ENCODE results near the gene LGALS9.
"Not testable (repeated sequence)": the region's sequence is repeated elsewhere in the genome, so short reads cannot be mapped to it uniquely, and the experiment has no call there.

Gene LGALS9

DNA sequence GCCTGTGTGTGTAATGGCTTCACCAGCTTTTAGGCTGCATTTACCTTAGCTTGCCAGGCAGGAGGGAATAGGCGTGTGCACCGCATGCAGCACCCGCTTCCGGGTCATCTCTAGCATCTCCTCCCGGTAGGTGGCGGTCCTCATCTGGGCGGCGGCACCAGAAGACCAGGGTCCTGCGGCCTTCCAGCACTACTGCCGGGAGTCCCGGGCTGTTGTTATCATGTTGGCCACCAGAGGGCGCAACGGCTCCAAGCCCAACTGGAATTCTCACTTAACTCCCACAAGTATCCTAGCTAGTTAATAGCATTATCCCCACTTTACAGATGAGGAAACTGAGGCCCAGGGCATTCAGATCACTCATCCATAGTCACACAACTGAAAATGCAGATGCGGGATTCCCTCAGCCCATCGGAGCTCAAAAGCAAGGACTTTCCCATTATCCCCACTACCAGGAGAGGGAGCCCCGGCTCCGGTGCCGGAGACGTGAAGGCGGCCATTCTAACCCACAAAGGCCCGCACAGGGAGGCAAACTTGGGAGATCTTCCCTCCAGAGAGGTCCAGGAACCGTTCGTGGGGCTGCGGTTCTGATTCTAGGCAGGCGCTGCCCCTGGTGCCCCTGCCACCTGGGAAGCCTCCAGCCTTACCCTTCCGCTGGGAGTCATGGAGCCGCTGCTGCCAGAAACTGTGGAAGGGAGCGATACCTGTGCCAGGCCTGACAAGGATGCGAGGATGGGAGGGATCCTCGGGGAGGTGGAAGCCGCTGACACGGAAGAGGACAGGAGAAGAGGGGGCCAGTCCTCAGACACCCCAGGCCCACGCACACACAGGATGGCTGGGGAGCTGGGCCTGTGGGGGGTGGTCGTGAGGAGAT lies 23.9 kb downstream of the LGALS9 start:
- peak; percentile 39 for DNase-seq (ENCODE audit: low read depth)

DNA sequence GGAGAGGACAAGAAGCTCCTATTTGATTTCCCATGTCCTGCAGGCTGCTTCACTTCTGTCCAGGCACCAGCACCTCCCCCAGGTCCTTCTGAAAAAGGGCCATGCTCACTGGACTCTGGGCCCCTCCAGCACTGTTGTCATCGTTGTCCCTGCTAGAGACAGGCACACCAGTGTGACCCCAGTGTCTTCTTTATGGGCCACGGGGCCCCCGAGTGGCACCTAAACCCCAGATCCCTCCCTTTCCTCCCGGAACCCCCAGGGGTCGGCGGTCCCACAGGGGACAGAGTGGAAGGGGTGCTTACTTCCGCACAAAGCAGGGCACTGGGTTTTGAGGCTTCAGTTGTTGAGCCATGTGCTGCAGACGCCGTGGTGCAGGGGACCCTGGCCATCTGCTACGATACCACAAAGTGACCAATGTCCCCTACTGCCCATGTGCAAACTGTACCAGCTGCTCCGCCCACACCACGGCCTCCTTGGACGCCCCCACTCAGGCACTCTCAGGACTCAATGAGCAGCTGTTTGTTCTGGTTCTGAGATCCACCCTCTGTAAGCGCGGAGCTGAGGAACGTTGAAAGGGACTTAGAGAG lies 24.6 kb downstream of the LGALS9 start:
- DNase-seq (ENCODE audit: low read depth) = not testable (repeated sequence)

DNA sequence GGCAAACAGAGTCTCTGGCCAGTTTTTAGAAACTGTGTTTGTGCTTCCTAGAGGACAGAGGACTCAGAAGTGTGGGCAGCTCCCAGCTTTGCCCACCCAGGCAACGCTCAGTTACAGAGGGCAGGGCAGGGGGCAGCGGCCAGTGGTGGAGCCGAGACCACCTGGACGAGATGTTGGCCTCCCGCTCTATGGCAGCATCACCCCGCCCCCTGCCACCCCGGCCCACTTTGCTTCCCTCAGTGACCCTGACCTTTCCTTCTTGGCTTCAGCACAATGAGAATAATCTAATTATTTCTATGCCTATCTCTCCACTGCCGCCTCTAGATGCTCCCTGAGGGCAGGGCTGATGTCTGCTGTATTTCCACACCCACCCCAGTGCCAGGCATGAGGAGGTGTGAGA lies 25.6 kb downstream of the LGALS9 start:
- DNase-seq (ENCODE audit: low read depth) = not testable (repeated sequence)

DNA sequence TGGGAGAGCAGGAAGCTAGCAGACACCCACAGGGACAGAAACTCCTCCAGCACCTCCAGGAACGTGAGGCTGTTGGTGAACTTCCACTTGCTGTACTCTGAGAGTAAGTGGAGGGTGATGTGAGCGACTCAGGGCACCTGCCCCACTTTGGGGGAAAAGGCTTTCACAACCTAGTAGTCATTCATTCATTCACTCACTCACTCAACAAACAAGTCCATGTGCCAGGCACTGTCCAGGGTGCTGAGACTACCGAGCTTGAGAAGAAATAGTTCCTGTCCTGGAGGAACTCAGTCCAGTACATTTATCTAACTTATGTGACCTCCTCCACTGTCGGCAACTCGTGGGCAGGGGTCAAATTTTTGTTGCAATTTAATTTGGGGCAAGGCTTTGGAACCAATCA lies 26.6 kb downstream of the LGALS9 start:
- no peak for DNase-seq (ENCODE audit: low read depth)

DNA sequence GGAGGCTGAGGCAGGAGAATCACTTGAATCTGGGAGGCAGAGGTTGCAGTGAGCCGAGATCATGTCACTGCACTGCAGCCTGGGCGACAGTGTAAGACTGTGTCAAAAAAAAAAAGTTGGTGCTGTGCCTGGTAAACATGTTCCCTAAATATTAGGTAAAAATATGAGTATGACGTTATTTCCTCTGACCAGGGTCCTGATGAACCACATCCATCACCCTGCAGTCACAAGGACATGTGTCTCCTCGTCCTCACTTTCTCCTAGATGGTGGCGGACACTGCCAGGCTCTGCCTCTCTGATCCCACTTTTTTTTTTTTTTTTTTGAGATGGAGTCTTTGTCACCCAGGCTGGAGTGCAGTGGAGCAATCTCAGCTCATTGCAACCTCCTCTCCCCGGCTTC lies 28.7 kb downstream of the LGALS9 start:
- DNase-seq (ENCODE audit: low read depth) = no peak

DNA sequence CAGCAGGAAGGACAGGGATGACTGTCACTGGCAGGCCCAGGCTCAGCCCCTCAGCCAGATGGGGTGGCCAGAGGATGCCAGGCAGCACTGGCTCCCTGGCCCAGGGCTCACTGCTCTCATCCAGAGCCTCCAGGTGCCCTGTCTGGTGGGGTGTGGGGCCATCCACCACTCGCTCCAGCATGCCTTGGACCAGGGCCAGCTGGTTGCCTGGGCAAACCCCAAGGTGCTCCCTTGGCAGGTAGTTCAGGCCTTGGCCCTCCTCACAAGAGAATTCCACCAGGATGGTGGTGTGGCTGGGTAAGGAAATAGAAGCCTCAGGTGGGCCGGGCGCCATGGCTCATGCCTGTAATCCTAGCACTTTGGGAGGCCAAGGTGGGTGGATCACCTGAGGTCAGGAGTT lies 29.4 kb downstream of the LGALS9 start:
- DNase-seq (ENCODE audit: low read depth) = no peak

DNA sequence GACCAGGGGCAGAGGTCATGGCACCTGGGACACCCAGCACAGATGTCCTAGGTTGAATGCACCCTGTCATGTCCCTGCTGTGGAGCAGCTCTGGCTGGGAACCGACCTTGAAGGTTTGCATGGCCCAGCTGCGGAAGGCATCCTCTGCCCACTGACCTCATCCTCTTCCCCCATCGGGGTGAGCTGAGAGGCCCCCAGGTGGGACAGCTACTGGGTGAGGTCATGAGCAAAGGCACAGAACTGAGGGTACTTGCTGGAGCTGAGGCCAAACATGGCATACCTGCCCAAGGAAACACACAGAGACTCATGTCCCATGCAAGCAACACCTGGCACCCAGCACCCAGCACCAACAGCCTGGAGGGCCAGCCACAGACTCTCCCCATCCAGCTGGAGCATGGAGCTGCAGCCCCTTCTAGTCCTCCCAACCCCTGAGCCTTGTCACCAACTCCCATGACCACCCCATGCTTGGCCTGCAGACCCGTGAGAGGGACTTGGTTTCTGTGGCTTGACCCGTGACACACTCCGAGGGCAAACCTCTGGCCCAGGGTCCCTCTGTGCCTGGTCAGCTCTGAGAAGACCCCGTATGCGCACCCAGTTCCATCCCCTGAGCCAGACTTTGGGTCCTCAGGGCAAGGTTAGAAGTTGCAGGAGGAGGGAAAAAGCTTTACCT lies 33.1 kb downstream of the LGALS9 start:
- no peak for DNase-seq (ENCODE audit: low read depth)

DNA sequence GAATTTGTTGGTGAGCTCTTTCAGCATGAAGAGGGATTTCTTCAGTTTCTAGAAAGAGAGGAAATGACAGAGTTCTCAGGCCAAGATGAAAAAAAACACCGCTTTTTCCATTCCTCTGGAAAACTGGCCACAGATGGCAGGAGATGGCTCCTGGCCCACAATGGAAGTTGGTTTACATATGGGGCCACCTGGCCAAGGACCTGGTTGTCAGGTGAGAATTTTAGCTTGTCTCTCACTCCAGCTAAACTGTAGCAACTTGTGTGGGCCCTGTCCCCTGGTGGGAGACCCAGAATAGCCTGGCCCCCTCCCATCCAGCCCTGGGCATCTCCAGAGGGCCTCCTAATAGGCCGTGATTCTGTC lies 33.6 kb downstream of the LGALS9 start:
- no peak for DNase-seq (ENCODE audit: low read depth)

DNA sequence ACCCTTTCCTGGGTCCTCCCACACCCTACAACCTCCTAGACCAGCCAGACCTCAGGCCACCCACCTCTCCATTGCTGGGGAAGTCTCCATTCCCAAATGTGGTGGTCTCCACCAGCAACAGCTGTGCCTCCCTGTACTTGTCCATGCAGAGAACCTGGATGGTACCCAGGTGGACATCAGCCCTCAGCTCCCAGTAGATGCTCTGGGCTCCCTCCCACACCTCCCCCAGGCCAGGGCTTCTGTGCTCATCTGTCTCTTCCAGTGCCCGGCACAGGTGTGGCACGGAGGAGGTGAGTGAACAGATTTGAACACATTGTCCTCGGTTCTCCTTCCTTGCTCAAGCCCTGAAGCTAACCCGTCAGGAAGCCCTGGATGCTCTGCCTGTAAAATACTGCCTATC lies 34.6 kb downstream of the LGALS9 start:
- DNase-seq (ENCODE audit: low read depth) = no peak

DNA sequence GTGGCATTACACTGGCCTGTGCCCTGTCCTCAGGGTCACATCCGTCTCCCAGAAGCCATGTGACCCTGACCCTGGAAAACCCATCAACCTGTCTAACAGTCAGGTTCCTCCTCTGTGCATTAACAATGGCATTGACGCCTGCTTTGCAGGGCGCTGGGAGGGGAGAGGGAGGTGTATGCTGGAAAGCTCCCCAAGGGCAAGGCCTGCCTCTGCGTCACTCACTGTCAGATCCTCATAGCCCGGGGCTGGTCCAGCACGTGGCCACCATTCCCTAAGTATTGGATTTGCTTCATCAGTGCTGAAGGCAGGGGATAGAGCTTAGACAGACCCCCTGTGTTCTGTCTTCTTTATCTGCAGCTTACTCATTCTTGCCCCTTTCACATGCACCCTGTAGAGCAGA lies 35.3 kb downstream of the LGALS9 start:
- not testable (repeated sequence) for DNase-seq (ENCODE audit: low read depth)

DNA sequence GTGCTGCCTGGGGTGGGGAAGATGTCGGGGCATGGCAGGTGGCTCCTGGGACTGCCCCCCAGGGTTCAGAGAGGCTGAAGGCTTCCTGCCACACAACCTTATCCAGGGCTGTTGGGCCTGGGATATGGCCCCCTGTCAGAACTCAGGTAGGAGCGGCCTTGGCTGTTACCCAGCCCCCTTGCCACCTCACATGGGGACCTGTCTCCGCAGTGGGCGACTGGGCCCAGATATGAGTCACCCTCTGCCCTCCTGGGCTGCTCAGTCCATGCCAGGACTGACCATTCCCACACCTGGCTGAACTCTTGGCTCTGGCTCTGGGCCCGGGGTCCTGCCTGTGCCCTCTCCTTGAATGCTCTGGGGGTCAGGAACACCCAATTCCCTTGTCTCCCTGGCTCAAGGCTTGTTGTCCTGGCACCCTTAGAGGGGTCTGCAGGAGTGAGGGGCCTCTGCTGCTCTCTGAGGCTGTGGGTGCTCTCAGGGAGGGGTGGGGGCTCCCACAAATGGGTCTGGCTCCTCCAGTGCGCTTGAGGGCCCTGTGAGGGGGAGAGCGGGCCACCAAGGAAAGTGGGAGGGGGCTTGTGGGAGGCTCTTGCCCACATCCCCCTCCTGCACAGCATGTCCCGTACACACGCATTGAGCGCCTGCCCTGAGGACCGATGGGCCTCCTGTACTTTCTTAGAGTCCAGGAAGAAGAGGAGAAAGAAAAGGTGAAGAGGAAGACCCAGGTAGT lies 36.0 kb downstream of the LGALS9 start:
- DNase-seq (ENCODE audit: low read depth) = no peak

DNA sequence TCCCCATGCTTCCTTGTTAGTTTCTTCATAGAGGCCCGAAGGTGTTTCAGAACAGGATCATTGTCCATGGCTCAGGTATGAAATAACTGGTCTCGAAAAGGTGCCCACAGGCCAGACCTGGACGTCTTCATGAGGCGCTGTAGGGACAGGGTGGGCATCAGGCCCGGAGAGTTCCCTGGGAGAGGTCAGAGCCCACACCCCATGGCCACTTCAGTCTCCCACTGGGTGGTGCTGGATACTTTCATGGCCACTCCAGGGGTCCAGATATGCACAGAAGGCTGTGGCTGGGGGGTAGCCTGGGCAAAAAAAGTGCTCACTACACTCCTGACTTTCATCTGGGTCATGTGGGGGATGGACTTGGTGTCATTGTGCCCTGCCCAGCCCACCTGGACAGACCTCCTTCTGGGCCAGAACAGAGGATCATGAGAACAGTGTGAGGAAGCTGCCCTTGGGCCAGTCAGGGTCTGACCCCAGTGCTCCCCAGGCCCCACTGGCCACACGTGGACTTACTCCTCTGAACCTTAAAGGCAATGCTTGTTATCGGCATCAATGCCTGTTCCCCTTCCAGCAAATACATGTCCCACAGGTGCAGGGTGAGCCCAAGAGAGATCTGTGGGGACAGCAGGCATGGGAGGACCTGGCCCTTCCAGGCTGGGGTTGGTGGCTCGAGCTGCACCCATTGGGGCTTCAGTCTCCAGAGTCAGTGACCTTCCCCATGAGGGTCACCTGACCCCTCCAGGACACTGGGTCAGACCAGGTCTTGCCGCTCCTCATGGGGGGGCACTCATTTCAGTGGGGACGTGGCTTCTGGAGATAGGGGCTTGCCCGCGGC lies 36.9 kb downstream of the LGALS9 start:
- DNase-seq (ENCODE audit: low read depth) = no peak

DNA sequence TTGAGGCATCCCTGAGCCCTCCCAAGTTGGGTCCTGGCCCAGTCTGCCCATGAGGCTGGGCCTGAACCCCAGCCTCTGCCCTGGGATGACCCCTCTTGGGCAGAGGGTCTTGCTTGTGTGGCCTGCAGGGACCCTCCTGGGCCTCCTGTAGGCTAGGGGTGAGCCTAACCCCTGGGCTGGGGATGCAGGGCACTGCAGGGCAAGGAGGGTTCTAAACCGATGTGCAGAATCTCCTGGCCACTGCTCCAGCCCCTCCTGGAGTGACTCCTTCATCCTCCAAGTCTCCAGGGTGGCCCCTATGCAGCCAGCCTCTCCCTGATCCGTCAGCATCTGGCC lies 37.5 kb downstream of the LGALS9 start:
- no peak for DNase-seq (ENCODE audit: low read depth)

DNA sequence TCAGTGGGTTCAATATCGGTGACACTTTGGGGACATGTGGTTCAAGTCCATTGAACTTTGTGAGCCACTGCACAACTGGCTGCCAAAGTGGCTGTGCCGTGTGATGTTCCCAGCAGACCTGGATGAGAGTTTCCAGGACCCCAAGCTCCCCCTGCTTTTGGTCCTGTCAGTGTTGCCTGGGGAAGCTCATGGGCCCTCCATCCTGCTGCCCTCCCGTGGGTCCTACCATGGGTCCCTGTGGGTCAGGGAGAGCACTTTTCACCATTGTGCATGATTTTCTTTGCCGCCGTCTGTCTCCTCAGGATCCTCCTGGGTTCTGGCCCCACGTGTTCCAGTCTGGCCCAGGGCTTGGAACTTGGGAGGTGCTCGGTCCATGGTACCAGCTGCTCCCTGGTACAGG lies 38.1 kb downstream of the LGALS9 start:
- DNase-seq (ENCODE audit: low read depth) = no peak

DNA sequence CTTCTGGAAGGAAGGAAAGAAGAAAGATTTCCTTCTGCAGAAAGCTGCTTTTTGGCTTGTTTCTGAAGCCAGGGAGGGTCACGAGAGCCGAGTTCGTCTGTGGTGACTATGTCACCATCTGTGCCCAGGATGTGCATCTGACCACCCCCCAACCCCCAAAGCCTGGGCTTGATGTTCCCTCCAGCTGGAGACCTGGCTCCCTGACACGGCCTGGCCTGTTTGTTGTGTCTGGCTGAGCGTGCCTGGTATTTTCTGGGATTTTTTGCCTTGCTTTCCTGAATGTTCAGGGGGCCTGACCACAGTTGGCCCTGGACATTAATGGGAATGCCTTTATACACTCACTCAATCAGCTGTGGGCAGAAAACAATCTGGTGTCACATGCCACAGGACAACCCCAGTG lies 38.9 kb downstream of the LGALS9 start:
- DNase-seq (ENCODE audit: low read depth) = no peak

DNA sequence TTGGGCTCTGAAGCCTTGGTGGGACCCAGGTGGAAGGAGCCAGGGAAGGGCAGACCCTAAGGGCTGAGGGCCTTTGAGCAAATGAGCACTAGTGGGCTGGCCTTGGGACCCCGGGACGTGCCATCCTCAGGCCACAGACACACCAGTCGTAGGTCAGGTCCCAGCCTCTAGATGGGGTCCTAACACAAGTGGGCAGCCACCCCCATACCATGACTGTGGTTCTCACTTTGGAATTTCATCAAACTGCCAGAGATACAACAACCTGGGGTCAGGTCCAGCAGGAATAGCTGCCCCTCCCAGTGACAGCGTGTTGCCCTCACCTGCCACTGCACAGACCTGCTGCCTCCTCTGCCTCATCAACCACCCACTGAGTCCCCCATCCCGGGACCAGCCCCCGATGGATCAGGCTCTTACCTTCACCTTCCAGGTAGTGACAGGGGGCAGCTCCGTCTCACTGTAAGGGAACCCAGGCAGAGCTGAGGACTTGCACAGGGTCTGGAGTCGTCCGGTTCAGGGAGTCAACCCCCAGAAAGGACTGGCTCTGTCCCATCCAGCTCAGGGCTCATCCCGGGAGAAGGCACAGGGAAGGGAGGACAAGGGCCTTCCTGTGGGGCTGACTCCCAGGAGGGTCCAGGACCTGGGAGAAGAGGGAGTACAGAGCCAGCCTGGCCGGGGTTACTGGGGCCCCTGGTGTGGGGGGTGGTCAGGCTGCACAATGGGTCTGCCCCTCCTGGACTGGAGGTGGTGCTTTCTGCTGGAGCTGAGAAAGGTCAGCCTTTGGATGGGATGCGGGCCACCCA lies 40.0 kb downstream of the LGALS9 start:
- DNase-seq (ENCODE audit: low read depth) = no peak

DNA sequence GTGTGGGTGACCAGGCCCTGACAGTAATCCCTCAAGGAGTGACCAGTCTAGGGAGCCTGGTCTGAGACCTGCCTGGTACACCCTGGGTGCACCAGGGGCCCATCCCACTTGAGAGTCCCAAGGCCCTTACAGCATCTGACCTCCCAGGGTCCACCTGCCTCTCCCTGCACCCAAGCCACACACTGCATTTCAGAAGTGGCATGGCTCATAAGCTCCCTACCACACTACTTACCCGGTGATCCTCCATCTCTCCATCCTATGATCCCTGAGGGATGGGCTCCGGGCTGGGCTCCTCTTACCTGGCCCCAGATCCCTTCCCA lies 40.6 kb downstream of the LGALS9 start:
- no peak for DNase-seq (ENCODE audit: low read depth)

DNA sequence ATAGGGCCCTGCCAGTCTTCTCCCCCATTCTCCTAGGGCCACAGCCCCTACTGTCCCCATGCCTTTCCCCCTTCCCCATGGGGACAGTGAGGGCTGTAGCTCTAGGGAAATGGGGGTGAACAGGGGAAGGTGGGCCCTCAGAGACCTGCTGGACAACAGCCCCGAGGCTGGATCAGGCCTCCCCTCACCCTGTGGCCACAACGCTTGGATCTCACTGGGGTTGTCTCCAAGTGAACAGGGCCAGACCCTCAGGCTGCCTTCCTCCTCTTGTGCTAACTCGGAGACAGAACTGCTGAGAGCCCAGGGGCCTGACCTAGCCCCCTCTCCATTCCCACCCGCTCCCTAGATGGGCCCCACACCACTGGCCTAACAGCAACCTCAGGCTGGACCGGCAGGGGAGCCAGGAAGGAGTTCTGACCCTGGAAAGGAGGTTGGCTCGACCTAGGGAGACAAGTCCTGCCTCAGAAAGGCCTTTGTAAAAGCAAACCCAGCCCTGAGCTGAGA lies 41.0 kb downstream of the LGALS9 start:
- not testable (repeated sequence) for DNase-seq (ENCODE audit: low read depth)

DNA sequence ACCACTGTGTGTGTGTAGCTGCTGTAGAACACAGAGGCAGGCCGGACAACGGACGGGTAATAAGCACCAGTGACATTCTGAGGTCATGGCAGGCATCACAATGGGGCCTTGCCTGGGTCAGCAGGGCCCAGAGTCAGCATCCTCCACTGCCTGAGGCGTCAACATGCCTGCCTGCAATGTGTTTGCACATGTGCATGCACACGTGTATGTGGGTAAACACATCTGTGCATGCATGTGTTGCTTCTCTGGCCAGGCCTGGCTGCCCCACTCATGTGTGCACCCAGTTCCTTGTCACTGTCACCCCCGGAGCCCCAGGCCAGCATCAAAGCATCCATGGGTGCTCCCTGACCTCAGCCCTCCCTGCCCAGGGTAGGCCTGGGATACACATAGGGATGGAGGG lies 43.3 kb downstream of the LGALS9 start:
- no peak for DNase-seq (ENCODE audit: low read depth)

DNA sequence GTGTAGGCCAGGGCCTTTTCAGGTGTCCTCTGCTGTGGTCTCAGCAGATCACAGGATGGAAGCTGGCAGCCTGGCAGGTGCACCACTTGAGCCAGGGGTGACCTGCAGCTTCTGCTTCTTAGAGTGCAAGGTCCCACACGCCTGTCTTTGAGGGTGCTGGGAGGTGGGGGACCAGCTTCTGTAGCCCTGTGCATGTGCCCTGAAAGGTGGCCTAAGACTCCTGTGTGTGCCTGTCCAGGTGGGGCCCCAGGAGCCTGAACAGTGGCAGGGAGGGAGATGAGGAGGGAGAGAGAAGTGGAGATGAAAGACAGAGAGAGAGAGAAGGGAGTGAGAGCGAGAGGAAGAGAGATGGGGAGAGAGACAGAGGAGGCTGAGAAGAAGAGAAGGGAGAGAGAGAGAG lies 46.2 kb downstream of the LGALS9 start:
- DNase-seq (ENCODE audit: low read depth) = no peak

DNA sequence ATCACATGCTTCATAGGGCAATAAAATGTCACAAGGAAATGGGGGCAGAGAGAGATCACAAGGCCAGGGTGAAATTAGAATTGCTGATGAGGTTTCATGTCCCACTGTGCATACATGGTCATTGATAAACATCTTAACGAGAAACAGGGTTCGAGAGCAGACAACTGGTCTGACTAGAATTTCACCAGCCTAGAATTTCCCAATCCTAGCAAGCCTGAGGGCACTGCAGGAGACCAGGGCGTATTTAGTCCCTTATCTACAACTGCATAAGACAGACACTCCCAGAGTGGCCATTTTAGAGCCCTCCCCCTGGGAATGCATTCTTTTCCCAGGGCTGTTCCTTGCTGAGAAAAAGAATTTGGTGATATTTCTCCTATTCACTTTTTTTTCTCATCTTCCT lies 55.3 kb downstream of the LGALS9 start:
- DNase-seq (ENCODE audit: low read depth) = not testable (repeated sequence)
